Vagina (tissue), 2 donors: ENCODE measurements around the gene PPP1R14B.

Experiments used
- POLR2AphosphoS5 ChIP-seq, 2 donors: sonication (generic); formaldehyde crosslinking; IDR thresholded peaks; one replicate each; pipeline ENCODE4 v1.9.0; 2017; ENCODE audit warnings: antibody characterized with exemption in 2 of 2, mild to moderate bottlenecking in 2 of 2, low read depth in 1 of 2; ENCODE audit not compliant: insufficient read depth in 1 of 2
- TF ChIP-seq, protein P1 (sequence below), 3 experiments: fragments of 450-650 bp in 2 of 3; fragments of 200-600 bp in 1 of 3; sonication (generic) in 1 of 3; IDR thresholded peaks; one replicate each; pipeline ENCODE4 v1.5.1; 2017 to 2019; ENCODE audit warnings: antibody characterized with exemption in 3 of 3, mild to moderate bottlenecking in 2 of 3, moderate library complexity in 2 of 3

GRCh38 chr11:64238076-64238475 lies 8.7 kb downstream of the PPP1R14B start:
- TF ChIP-seq, protein P1, sequence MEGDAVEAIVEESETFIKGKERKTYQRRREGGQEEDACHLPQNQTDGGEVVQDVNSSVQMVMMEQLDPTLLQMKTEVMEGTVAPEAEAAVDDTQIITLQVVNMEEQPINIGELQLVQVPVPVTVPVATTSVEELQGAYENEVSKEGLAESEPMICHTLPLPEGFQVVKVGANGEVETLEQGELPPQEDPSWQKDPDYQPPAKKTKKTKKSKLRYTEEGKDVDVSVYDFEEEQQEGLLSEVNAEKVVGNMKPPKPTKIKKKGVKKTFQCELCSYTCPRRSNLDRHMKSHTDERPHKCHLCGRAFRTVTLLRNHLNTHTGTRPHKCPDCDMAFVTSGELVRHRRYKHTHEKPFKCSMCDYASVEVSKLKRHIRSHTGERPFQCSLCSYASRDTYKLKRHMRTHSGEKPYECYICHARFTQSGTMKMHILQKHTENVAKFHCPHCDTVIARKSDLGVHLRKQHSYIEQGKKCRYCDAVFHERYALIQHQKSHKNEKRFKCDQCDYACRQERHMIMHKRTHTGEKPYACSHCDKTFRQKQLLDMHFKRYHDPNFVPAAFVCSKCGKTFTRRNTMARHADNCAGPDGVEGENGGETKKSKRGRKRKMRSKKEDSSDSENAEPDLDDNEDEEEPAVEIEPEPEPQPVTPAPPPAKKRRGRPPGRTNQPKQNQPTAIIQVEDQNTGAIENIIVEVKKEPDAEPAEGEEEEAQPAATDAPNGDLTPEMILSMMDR (IDR thresholded peaks at IDR 0.05) = no peak
- no peak for TF ChIP-seq POLR2AphosphoS5 (IDR thresholded peaks at IDR 0.05; ENCODE audit: insufficient read depth in 1 of 2, low read depth in 1 of 2)
